ENCODE measurements around the gene SPCS3.
"Not testable (repeated sequence)": the region's sequence is repeated elsewhere in the genome, so short reads cannot be mapped to it uniquely, and the experiment has no call there.

DNA sequence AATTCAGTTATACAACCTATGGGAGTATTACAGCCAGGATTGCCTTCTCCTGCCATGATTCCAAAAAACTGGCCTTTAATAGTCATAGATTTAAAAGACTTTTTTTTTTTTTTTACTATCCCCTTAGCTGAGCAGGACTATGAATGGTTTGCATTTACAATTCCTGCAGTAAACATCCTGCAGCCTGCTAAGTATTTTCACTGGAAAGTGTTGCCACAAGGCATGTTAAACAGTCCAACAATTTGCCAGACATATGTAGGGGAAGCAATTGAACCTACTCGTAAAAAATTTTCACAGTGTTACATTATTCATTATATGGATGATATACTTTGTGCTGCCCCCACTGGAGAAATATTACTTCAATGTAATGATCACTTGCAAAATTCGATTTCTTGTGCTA lies 27.1 kb downstream of the SPCS3 start:
- TF ChIP-seq, protein P1, sequence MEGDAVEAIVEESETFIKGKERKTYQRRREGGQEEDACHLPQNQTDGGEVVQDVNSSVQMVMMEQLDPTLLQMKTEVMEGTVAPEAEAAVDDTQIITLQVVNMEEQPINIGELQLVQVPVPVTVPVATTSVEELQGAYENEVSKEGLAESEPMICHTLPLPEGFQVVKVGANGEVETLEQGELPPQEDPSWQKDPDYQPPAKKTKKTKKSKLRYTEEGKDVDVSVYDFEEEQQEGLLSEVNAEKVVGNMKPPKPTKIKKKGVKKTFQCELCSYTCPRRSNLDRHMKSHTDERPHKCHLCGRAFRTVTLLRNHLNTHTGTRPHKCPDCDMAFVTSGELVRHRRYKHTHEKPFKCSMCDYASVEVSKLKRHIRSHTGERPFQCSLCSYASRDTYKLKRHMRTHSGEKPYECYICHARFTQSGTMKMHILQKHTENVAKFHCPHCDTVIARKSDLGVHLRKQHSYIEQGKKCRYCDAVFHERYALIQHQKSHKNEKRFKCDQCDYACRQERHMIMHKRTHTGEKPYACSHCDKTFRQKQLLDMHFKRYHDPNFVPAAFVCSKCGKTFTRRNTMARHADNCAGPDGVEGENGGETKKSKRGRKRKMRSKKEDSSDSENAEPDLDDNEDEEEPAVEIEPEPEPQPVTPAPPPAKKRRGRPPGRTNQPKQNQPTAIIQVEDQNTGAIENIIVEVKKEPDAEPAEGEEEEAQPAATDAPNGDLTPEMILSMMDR (IDR thresholded peaks at IDR 0.05; ENCODE audit: low read length), result not testable (repeated sequence)
- not testable (repeated sequence) for TF ChIP-seq EZH2 (IDR thresholded peaks at IDR 0.05; ENCODE audit: borderline replicate concordance, low read length)
